ENCODE data around the gene IFIT2. TPM values are rescaled to one million over a fixed set of nuclear protein-coding genes. Genes with fewer than 3 reads are reported as not detected.

Gene IFIT2
- total RNA-seq, 1 donor from 2014 or later: 47.2 TPM

DNA sequence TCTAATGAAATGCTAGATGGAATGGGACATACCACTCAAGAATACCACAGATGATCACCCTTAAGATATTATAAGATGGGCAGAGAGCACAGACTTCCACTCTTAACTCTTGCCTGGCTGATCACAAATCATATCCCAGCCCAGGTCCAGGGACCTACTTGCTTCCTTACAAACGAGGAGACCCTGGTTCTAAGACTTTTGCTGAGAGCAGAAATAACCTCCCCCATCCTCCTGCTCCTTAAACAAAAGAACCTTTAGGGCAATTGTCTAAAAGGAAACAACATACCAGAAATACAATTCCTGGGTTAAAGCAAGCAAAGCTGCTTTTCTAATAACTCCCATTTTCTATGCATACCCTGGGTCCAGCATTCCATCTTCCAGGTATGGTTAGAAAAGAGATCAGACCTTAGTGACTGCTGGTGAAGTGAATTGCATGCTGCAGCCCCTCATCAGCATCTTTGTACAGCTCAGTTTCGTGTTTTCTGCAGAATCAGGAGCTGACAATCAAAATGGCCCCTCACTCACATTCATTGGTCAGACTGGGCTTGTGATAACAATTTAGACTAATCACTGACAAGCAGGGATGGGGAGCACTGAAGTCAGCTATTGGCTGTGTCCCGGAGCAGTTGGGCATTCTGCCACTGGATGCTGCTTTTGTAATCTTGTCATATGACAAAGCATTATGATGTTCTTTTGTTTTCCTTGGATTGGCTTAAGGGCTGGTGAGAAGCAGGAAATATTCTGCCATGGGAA, 40.5 kb downstream of the IFIT2 start:
- no peak overlapping the region for H3K27ac ChIP-seq
- H3K4me1 ChIP-seq: peaks cover 16% of the 10 kb centered on the region
- TF ChIP-seq, protein P1, sequence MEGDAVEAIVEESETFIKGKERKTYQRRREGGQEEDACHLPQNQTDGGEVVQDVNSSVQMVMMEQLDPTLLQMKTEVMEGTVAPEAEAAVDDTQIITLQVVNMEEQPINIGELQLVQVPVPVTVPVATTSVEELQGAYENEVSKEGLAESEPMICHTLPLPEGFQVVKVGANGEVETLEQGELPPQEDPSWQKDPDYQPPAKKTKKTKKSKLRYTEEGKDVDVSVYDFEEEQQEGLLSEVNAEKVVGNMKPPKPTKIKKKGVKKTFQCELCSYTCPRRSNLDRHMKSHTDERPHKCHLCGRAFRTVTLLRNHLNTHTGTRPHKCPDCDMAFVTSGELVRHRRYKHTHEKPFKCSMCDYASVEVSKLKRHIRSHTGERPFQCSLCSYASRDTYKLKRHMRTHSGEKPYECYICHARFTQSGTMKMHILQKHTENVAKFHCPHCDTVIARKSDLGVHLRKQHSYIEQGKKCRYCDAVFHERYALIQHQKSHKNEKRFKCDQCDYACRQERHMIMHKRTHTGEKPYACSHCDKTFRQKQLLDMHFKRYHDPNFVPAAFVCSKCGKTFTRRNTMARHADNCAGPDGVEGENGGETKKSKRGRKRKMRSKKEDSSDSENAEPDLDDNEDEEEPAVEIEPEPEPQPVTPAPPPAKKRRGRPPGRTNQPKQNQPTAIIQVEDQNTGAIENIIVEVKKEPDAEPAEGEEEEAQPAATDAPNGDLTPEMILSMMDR (IDR thresholded peaks at IDR 0.05): no peak
- intact Hi-C loops (cut with DNase I): no loop called here
- no peaks in the 10 kb centered on the region for H3K9me3 ChIP-seq
- DNase-seq: no peak
- no peaks in the 10 kb centered on the region for H3K27me3 ChIP-seq
- H3K4me3 ChIP-seq: no peak overlapping the region
- ATAC-seq: peak; percentile 67
- peaks cover 37% of the 10 kb centered on the region for H3K36me3 ChIP-seq

DNA sequence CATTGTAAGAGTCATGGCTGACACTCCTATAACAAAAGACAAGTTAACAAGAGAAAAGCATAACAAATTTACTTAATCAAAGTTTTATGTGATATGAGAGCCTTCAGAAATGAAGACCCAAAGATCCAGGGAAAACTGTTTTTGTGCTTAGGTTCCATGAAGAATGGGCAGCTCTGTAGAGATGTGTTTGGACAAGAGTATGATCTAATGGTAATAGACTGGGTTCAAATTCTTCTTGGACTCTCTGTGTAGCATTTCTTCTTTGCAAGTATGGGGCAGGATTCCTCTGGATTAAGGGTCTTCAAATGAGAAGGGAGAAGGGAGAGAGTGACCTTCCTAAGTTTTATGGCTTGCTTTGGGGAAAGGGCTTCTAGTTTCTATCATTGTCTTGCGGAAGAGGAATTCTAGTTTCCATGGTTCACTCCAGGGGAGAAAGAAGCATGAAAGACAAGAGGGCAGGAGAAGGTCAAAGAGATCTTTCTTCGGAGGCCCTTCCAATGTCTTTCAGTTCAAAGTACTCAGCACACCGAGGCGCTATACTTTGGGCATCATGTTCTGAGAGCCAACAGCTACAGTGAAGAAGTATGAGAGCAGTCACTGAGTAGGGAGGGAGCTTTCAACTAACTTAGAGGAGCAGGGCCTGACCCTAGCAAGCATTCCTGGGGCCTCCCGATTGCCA, 41.4 kb downstream of the IFIT2 start:
- TF ChIP-seq, protein P1 (IDR thresholded peaks at IDR 0.05): no peak
- H3K9me3 ChIP-seq: no peaks in the 10 kb centered on the region

DNA sequence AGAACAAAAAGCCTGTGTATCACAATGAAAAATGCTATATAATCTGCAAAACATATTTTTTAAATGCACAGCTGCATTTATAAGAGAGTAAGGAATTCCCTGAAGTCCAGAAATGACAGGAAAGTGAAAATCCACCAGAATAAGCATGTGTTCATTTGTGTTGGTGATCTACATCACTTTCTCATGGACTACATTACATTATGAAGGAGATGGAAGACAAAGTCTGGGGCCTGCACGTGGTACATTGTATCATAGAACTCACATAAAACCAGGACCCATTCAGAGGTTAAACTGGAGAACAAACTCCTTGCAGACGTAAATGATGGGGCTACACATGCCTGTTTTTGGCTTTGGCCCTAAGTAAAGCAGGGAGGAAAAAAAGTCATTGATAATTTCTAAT, 42.3 kb downstream of the IFIT2 start:
- DNase-seq (no peak), ATAC-seq (no peak)
- H3K4me1 ChIP-seq: peaks cover 29% of the 10 kb centered on the region
- intact Hi-C loops (cut with DNase I): no loop called here
- TF ChIP-seq, protein P1 (IDR thresholded peaks at IDR 0.05): no peak
- H3K36me3 ChIP-seq: peaks cover 19% of the 10 kb centered on the region
- H3K4me3 ChIP-seq: no peak overlapping the region
- no peaks in the 10 kb centered on the region for H3K27me3 ChIP-seq
- H3K9me3 ChIP-seq: no peaks in the 10 kb centered on the region
- no peak overlapping the region for H3K27ac ChIP-seq

More for the DNA sequence above, 41.4 kb downstream of the IFIT2 start:
- no peak for DNase-seq
- H3K4me1 ChIP-seq: peaks cover 24% of the 10 kb centered on the region
- H3K27me3 ChIP-seq: no peaks in the 10 kb centered on the region
- H3K4me3 ChIP-seq: no peak overlapping the region
- intact Hi-C loops (cut with DNase I): no loop called here
- H3K36me3 ChIP-seq: peaks cover 28% of the 10 kb centered on the region
- ATAC-seq: no peak
- H3K27ac ChIP-seq: no peak overlapping the region

DNA sequence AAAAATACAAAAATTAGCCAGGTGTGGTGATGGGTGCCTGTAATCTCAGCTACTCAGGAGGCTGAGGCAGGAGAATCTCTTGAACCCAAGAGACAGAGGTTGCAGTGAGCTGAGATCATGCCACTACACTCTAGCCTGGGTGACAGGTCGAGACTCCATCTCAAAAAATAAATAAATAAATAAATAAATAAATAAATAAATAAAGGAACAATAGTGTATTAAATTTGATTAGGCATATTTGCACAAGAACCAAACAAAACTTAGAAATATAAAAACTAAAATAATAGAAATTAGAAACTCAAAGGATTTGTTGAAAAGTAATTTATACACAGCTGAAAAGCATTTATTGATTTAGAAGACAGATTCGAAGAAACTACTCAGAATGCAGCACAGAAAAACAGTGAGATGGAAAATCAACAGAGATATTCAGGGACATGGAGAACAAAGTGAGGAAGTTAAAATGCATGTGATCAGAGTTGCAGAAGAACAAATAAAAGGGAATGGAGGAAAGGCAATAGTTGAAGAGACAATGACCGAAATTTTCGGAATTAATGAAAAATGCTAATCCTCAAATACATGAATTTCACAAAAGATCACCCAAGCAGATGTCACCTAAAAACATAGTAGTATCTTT, 43.6 kb downstream of the IFIT2 start:
- Histone ChIP-seq H3K4me1 (peaks cover 30% of the 10 kb centered on the region), H3K27me3 (no peaks in the 10 kb centered on the region), H3K36me3 (peaks cover 7% of the 10 kb centered on the region), H3K9me3 (no peaks in the 10 kb centered on the region), H3K27ac (peak overlapping the region; percentile 44), H3K4me3 (no peak overlapping the region)
- ATAC-seq (no peak), DNase-seq (no peak)
- TF ChIP-seq, protein P1 (IDR thresholded peaks at IDR 0.05): no peak
- intact Hi-C loops (cut with DNase I): no loop called here

DNA sequence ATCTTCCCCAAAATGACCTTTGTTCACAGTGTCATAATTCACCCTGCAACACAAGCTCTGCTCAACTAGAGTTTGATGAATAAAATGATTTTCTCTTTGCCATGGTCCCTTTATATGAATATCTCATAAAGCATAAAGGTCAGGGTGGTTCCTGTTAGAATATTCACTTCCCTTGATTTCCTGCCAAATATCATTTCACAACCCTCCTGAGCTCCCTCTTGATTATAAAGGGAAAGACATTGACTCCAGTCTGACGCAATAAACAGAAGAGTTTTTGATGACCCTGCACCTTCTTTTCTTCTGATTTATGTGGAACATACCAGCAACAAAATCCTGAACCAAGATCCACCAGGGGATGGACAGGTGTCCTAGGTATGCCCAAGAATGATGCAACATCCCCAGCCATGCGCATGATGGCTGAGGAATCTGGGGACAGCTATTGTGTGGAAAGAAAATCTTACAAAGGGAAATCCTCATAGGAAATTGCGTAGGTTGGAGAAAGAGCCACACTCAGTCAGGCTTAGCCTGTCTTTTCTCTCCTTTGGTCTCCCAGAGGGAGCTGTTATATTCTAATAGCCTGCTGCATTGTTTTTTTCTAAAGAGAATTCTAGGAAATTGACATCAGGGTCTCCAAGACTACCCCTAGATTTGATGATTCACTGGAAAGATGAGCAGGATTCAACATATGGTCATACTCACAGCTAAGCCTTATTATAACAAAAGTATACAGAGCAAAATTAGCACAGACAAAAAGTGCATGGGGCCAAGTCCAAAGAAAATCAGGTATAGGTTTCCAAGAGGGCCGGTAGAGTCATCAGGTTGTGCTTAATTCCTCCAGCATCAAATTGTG, 44.8 kb downstream of the IFIT2 start:
- ATAC-seq (peak; percentile 55), DNase-seq (no peak)
- peaks cover 42% of the 10 kb centered on the region for H3K4me1 ChIP-seq
- no peaks in the 10 kb centered on the region for H3K27me3 ChIP-seq
- intact Hi-C loops (cut with DNase I): no loop called here
- H3K36me3 ChIP-seq: no peaks in the 10 kb centered on the region
- no peak overlapping the region for H3K4me3 ChIP-seq
- peak overlapping the region; percentile 48 for H3K27ac ChIP-seq
- no peaks in the 10 kb centered on the region for H3K9me3 ChIP-seq
- TF ChIP-seq, protein P1 (IDR thresholded peaks at IDR 0.05): no peak
